Amniotic stem cell (primary cell): Measurements from ENCODE around the gene OOSP4A.

Source experiments
- DNase-seq: peaks from one replicate; lab custom pipeline; 2025; lab: John Stamatoyannopoulos, UW

The OOSP4A gene

GRCh38 chr11:59963733-59964132 is at the start of gene OOSP4A:
TSS of gene OOSP4A (plus strand) at chr11:59964033. CDS start at chr11:59964033, 0 bp downstream.
- no peak for DNase-seq

GRCh38 chr11:59918480-59918879 is 45.4 kb upstream of the OOSP4A start:
- no peak for DNase-seq

GRCh38 chr11:59918987-59919589 is 44.7 kb upstream of the OOSP4A start:
- peak; percentile 34 for DNase-seq

- DNase-seq, result no peak
Observed at GRCh38 chr11:59923813-59924212, 40.0 kb upstream of the OOSP4A start.

DNA sequence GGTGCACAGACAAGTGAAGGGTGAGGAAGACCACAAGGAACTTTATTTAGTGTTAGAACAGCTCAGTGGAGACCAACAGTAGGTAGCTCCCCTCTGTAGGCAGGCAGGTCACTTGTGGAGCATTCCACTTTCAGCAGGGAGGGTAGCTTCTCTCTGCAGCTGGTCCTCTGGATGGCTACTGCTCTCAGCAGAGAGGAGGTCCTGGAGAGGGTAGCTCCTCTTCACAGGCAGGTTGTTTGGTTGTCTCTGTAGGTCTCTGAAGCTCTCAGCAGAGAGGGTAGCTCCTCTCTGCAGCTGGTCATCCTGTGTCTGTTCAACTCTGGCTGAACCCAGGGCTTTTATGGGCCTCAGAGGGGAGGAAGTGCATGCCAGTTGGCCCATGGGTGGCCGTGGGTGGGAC is 32.1 kb upstream of the OOSP4A start:
- DNase-seq, result no peak

DNA sequence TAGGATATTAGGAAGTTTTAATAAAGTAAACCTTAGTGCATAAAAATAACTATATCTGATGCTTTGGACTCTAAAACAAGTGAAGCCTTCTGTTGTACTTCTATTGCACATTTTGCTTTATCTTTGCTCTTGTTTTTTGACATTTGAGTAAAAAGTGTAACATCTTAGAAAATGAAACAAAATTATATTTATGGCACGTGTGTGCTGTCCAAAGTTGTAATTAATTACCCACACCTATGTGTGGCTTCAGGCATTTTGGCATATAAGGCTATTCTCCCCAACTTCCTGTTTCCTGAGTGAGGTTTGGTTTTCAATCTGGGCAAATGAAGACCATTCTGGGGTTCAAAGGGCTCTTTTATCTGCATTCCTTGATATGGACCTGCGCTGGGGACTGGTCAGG is 25.7 kb upstream of the OOSP4A start, which contains the start of gene OOSP1:
TSS of gene OOSP1 (plus strand) at position 301 of the 400 bp plus-strand sequence. CDS start at position 324, 23 bp downstream.
- no peak for DNase-seq

- no peak for DNase-seq
Observed at GRCh38 chr11:59938718-59939117, 25.1 kb upstream of the OOSP4A start.

GRCh38 chr11:59939482-59939881 is 24.4 kb upstream of the OOSP4A start:
- no peak for DNase-seq

DNA sequence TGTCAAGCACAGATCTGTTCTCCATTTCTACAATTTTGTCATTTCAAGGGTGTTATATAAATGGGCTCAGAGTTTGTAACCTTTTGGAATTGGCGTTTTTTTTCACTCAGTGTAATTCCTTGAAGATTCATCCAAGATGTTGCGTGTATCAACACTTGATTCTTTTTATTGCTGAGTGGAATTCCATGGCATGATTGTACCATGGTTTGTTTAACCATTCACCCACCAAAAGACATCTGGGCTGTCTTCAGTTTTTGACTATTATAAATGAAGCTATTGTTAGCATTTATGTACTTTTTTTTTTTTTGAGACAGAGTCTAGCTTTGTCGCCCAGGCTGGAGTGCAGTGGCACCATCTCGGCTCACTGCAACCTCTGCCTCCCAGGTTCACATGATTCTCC is 22.7 kb upstream of the OOSP4A start:
- no peak for DNase-seq

GRCh38 chr11:59943997-59944714 is 19.7 kb upstream of the OOSP4A start:
- DNase-seq, result no peak

DNA sequence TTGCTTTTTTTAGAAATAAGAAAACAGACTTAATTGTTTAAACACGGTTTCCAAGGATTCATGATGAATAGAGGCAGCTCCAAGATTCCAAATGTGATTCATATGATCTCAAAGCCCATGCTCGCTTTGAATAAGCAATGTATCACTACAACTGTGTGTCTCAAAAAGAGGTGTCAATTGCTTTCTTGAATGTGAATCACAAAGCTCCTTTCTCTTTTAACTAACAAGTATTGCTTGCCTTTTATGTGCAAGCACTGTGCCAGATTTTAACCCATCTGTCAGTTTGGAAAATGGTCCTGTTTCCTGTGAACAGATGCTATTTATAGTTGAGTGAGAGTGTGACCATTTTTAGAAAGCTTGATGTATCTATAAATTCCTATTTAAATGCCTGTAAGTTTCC is 19.1 kb upstream of the OOSP4A start:
- DNase-seq, result no peak

DNA sequence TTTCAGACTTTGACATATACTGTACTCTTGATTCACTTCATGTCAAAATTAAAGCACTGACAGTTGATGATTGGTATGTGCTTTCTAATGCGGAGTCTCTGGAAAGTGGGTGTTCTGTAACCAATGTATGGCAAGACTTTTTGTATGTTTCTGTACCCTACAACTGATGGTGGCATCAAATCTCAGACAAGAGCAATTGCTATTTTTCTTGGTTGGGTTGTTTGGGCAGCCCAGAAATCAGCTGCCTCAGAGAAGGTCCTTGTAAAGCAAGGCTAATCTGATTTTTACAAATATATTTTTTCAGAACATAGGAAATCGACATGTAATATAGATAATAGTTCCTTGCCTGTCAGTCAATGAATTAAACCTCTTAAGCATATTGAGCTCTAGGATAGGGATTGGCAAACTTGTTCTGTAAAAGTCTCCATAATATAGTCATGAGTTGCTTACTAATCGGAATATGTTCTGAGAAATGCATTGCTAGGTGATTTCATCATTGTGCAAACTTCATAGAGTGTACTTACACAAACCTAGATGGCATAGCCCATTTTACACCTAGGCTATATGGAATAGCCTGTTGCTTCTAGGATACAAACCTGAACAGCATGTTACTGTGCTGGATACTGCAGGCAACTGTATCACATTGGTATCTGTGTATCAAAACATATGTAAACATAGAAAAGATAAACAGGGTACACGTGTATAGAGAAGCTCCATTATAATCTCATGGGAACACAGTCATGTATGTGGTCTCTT is 10.2 kb upstream of the OOSP4A start:
- no peak for DNase-seq

DNA sequence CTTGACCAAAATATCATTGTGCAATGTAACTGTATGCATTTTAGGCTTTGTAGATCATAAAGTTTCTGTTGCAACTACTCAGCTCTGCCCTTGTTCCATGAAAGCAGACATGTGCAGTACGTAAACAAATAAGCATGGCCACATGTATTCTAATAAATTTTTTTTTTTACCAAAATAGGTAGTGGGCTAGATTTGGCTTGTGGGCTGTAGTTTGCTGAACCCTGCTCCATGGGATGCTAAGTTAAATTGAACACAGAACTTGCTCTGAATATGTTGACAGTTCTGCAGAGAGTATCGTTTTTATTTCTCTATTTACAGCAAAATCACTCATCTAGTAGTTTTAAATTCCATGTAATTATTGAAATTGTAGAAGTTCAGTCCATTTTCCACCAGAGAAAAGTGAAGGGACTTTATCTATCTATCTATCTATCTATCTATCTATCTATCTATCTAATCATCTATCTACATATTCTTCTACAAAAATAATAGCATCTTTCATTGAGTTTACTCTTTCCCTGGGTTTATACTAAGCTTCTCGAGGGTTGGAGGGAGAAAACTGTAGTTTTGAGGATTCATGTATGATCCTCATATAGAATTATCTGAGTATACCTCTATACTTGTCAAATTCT is 9.5 kb upstream of the OOSP4A start:
- DNase-seq, result no peak

DNA sequence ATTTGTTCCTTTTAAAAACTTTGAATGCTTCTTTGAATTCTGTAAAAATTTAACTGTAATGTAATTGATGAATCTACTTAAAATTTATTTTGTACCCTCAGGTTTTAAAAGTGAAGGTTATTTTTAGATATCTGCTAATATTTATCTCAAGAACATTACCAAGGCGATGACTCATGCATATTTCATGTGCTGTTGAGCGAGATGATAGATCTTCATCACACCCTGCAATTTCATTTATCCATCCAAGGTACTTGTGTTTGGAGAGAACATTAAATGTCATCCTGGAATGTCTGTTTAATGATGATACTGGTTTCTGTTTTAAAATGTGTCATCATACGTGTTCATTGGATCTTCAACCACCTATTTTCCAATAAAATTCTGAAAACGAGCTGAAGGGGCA is 6.7 kb upstream of the OOSP4A start:
- no peak for DNase-seq

- DNase-seq, result no peak
Observed at GRCh38 chr11:59960502-59961381, 3.1 kb upstream of the OOSP4A start.

DNA sequence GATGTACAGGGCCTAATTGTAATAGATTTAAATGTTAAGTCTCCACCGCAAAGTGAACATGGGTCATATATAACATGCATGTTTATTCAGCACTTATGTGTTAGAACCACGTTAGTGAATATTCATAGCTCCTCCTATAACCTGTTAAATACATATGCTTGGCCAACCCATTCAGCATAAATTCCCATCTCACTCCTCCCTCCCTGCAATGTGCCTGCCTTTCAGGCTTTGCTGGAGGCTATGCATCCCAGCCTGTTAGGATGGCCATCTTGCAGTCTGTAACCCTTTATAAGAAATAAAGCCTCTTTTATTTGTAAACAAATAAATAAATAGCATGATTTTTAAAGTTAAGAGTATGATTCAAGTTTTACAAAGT is 1.7 kb upstream of the OOSP4A start:
- DNase-seq, result no peak

DNA sequence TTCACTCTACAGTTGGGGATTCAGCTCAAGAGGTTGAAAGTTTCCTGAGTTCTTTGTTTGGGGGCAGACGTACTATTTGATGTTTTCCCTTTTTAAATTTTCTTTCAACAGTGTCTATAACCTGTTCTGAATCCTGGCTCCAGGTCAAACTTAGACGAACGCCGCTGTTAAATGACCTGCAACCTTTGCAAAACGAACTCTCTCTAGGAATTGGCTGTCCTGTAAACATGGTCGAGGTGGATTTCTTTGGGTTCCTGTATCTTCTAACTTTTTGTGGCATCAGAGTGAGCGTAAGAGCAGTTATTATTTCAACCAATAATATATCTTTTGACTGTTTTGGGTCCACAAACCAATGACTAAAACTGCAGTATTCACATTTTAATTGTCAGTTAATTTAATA is 1.6 kb downstream of the OOSP4A start:
- DNase-seq, result no peak

DNA sequence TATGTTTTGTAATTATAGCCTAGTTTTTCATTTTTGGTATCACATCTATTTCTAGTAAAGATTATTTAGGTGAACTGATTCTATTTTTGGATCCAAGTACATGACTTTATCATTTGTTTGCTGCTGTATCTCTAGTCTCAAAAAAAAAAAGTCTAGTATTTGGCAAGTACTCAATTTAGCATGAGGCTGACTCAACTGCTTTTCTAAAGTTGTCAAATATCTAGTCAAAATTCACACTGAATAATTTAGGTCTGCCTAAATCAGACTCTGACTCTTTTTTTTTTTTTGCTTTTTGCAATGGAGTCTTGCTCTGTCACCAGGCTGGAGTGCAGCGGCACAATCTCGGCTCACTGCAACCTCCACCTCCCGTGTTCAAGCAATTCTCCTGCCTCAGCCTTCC is 2.4 kb downstream of the OOSP4A start:
- no peak for DNase-seq

DNA sequence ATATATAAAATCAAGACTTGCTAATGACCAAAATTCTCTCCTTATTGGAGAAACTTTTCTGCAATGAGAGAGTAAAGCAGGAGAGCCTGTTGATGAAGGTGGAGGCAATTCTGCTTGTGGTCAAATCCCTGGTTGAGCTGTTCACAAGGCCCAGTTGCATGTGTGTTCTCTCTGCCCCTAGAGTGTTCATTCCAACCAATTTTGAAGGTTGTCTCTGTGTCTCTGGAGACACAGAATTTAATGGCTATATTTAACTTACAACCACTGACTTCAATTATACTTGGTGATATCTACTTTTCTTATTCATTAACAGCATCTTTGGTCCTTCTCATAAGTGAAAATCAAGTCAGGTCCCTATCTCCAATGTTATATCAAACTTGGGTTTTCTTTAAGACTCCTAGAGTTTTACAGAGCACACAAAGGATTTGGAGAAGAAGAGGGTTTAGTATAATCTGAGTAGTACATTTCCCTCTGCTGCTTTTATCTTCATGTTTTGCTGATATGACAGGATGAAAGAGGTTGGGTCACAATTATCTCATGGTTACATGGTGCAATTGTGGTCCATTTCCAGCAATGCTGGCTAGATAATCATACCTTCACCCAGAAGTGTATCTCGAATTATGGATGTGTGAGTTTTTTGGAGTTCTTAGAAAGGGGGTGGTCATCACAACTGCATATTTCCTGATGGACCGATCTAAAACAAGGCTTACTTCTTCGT is 4.0 kb downstream of the OOSP4A start:
- no peak for DNase-seq

DNA sequence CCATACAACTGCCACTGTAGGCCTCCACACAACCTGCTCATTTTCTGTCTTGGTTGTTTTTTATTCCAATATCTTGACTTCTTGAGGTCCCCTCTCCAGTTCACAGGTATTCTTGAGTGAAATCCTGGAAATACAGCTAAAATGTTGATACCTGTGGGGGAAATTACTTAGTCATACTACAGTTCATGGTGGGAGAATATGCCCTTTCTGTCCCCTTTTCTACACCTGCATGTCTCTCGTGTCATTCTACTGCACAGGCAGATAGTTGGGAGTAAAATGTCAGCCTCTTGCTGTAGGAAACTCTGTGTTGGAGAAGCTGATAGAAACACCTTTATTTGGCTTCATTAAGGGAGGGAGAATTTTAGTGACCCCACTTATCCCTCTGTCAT is 4.6 kb downstream of the OOSP4A start:
- no peak for DNase-seq

- DNase-seq, result no peak
Observed at GRCh38 chr11:59973097-59973496, 9.3 kb downstream of the OOSP4A start.
